ENCODE measurements around the gene U2SURP.

Gene U2SURP

GRCh38 chr3:142972092-142972753, 29.1 kb upstream of the U2SURP start:
- Histone ChIP-seq H3K36me3 (no peaks in the 10 kb centered on the region), H3K9me3 (no peaks in the 10 kb centered on the region), H3K4me1 (ENCODE audit: control insufficient read depth in 1 of 2, insufficient read depth in 1 of 2, low read depth in 1 of 2, low read length in 1 of 2) (peaks cover 23 to 33% of the 10 kb centered on the region in 2 experiments), H3K4me3 (ENCODE audit: low read depth in 1 of 2, low read length in 1 of 2) (no peak overlapping the region), H3K27me3 (peaks cover 11% of the 10 kb centered on the region), H3K27ac (no peak overlapping the region)
- TF ChIP-seq CTCF (IDR thresholded peaks at IDR 0.05): no peak

- Histone ChIP-seq H3K4me3 (ENCODE audit: low read depth in 1 of 2, low read length in 1 of 2) (no peak overlapping the region), H3K4me1 (ENCODE audit: control insufficient read depth in 1 of 2, insufficient read depth in 1 of 2, low read depth in 1 of 2, low read length in 1 of 2) (peaks cover 23 to 33% of the 10 kb centered on the region in 2 experiments), H3K36me3 (no peaks in the 10 kb centered on the region), H3K9me3 (no peaks in the 10 kb centered on the region), H3K27me3 (peaks cover 11% of the 10 kb centered on the region), H3K27ac (no peak overlapping the region)
- TF ChIP-seq CTCF (IDR thresholded peaks at IDR 0.05): no peak
Measured at GRCh38 chr3:142973217-142974009, 28.0 kb upstream of the U2SURP start.

- H3K27ac ChIP-seq: no peak overlapping the region
Measured at GRCh38 chr3:142975316-142975995, 25.9 kb upstream of the U2SURP start.

GRCh38 chr3:142976621-142977398, 24.6 kb upstream of the U2SURP start:
- no peak for TF ChIP-seq CTCF (IDR thresholded peaks at IDR 0.05)
- Histone ChIP-seq H3K4me1 (ENCODE audit: control insufficient read depth in 1 of 2, insufficient read depth in 1 of 2, low read depth in 1 of 2, low read length in 1 of 2) (peaks cover 23 to 33% of the 10 kb centered on the region in 2 experiments), H3K4me3 (ENCODE audit: low read depth in 1 of 2, low read length in 1 of 2) (no peak overlapping the region), H3K36me3 (no peaks in the 10 kb centered on the region), H3K9me3 (no peaks in the 10 kb centered on the region), H3K27ac (no peak overlapping the region), H3K27me3 (no peaks in the 10 kb centered on the region)

More at GRCh38 chr3:142975316-142975995, 25.9 kb upstream of the U2SURP start:
- H3K9me3 ChIP-seq: no peaks in the 10 kb centered on the region
- TF ChIP-seq CTCF (IDR thresholded peaks at IDR 0.05): no peak
- peaks cover 23 to 33% of the 10 kb centered on the region in 2 experiments for H3K4me1 ChIP-seq (ENCODE audit: control insufficient read depth in 1 of 2, insufficient read depth in 1 of 2, low read depth in 1 of 2, low read length in 1 of 2)
- H3K4me3 ChIP-seq (ENCODE audit: low read depth in 1 of 2, low read length in 1 of 2): no peak overlapping the region
- H3K36me3 ChIP-seq: no peaks in the 10 kb centered on the region
- H3K27me3 ChIP-seq: no peaks in the 10 kb centered on the region

GRCh38 chr3:142977399-142977728, 24.0 kb upstream of the U2SURP start:
- H3K4me3 ChIP-seq (ENCODE audit: low read depth in 1 of 2, low read length in 1 of 2): no peak overlapping the region
- H3K27ac ChIP-seq: no peak overlapping the region
- H3K9me3 ChIP-seq: no peaks in the 10 kb centered on the region
- H3K27me3 ChIP-seq: no peaks in the 10 kb centered on the region
- no peak for TF ChIP-seq CTCF (IDR thresholded peaks at IDR 0.05)
- no peaks in the 10 kb centered on the region for H3K36me3 ChIP-seq
- peaks cover 26 to 38% of the 10 kb centered on the region in 2 experiments for H3K4me1 ChIP-seq (ENCODE audit: control insufficient read depth in 1 of 2, insufficient read depth in 1 of 2, low read depth in 1 of 2, low read length in 1 of 2)
